ENCODE results near the gene NUAK1.

DNA sequence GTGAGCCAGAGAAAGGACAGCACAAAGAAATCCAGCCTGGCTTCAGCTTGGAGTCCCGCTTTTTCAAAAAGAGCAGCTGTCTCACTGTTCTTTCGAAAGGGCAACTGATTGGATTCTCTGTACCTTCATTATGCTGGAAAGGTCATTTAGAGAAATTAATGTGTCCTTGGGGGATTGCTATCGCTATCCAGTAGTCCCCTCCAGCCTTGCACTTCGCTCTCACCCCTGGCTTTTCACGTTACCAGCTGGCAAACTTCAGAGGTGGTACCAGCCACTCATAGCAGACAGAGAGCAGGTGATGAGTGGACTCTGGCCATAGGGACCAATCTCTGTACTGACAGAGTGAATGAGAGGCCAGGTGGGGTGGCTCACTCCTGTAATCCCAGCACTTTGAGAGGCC is 11.8 kb upstream of the NUAK1 start:
- TF ChIP-seq, protein P1, sequence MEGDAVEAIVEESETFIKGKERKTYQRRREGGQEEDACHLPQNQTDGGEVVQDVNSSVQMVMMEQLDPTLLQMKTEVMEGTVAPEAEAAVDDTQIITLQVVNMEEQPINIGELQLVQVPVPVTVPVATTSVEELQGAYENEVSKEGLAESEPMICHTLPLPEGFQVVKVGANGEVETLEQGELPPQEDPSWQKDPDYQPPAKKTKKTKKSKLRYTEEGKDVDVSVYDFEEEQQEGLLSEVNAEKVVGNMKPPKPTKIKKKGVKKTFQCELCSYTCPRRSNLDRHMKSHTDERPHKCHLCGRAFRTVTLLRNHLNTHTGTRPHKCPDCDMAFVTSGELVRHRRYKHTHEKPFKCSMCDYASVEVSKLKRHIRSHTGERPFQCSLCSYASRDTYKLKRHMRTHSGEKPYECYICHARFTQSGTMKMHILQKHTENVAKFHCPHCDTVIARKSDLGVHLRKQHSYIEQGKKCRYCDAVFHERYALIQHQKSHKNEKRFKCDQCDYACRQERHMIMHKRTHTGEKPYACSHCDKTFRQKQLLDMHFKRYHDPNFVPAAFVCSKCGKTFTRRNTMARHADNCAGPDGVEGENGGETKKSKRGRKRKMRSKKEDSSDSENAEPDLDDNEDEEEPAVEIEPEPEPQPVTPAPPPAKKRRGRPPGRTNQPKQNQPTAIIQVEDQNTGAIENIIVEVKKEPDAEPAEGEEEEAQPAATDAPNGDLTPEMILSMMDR (IDR thresholded peaks at IDR 0.05), result no peak
- TF ChIP-seq POLR2A (IDR thresholded peaks at IDR 0.05), result no peak
